NCI-H510A treated with DMSO at 0.1 percent for 48 hours (cell line): ENCODE results near the gene PPT2.
"Not testable (repeated sequence)": the region's sequence is repeated elsewhere in the genome, so short reads cannot be mapped to it uniquely, and the experiment has no call there.

ENCODE experiments used
- DNase-seq: peaks from one replicate; lab custom pipeline; 2025; lab: John Stamatoyannopoulos, UW

Gene PPT2

GRCh38 chr6:32189742-32190053 lies 35.8 kb downstream of the PPT2 start:
- no peak for DNase-seq

- peak; percentile 90 for DNase-seq
Observed at GRCh38 chr6:32190054-32190851, 36.3 kb downstream of the PPT2 start, which contains the start of gene PBX2. TSS of gene PBX2 (minus strand) at chr6:32190202. CDS start at chr6:32189915, 287 bp downstream.

DNA sequence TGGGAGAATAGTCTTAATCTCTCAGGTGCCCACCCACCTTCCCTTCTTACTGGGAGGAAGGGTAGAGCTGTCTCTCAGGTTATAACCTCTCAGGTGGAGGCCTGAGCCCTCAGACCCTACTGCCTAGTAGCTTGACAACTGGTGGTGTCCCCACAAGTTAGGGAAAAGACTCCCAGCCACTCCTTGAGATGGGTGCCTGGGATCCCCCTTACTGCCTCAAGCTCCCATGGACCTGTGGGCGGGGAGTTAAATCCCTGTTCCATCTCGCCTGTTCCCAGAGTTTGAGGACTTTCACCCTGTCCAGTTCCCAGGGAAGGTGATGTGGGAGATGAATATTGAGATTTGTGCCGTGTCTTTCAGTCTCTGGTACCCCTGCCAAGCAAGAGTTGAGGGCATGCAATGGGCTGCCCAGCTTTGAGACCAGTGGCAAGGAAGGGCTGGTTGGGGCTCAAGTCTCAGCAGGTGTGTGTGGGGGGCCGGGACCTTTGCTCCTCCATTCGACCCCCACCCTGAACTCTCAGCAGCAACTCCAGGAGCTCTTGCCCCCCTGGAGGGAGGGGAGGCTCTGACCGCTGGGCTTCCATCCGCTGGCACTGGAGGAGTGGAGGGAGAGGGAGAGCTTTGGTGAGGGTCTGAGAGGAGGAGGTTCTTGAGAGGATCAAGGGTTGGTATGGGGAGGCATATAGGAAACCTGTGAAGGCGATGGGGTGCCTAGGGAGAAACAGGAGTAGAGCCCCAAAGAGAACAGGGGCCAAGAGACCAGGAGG lies 37.2 kb downstream of the PPT2 start:
- DNase-seq: no peak

DNA sequence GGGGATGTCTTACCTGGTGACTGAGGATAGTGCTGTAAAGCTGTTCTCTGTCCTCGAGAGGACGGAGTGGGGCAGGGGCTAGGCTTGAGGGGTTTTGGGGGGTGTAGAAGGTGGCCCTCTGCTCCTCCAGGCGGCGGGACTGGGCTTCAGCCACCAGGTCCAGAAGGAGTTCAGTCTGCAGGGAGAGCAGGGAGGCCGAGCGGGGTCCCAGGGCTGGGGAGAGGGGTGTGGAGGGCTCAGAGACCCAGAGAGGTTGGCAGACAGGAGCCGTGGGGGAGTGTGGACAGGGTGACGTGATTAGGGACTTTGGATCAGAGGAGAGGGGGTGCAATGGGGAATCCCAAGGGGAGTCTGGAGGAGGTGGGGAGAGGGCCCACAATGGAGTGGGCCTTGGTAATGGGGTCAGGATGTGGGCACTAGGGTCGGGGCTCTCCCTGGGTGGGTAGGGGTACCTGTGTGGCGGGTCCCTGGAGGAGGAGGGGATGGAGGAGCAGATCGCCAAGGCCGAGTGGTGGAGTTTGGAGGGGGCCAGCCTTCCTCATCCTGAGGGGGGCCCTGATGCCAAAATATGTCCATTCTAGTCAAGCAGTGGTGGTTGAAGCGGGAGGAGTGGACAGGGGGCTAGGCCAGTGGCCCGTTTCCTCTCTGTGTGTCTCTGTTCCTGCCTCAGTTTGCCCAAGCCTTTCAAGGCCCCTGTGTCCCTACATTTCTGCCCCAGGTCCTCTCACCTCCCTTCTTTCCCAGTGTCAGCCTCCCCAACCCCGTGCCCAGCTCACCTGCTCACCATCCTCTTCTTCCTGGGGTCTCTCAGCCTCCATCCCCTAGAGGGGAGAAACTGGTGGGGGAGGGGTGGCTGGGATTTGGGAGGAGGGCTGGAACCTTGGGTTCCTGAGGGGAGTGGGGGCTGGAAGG lies 38.0 kb downstream of the PPT2 start:
- DNase-seq: no peak

- DNase-seq: peak; percentile 53
Observed at GRCh38 chr6:32192608-32193039, 38.7 kb downstream of the PPT2 start, which contains the start of gene GPSM3. TSS of gene GPSM3 (minus strand) at chr6:32192643. CDS start at chr6:32192513, 130 bp downstream.

GRCh38 chr6:32193096-32193495 lies 39.2 kb downstream of the PPT2 start:
- DNase-seq: not testable (repeated sequence)

DNA sequence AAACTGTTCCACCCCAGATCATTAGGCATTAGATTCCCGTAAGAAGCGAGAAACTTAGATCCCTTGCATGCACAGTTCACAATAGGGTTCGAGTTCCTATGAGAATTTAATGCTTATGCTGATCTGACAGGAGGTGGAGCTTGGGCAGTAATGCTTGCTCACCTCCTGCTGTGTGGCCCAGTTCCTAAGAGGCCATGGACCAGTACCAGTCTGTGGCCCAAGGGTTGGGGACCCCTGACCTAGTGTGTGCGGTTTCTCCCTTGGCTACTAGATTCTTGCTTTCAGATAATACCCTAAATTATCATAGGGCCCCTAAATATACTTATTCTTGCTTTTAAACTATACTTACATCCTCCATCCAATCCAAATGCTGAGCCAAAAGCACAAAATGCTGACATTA lies 40.4 kb downstream of the PPT2 start:
- no peak for DNase-seq

- peak; percentile 34 for DNase-seq
Observed at GRCh38 chr6:32194825-32195651, 41.1 kb downstream of the PPT2 start.

DNA sequence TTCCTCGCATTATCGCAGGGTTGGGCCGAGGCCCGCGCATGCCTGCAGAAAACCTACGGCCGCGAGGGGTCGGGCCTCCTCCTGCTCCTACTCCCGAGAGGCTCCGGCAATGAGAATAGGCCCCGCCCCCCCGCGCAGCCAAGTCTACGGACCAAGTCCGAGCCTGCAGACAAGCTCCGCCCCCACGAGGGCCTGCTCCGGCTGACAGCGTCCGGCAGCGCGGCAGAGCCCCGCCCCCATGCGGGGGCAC lies 41.6 kb downstream of the PPT2 start:
- DNase-seq: peak; percentile 99

DNA sequence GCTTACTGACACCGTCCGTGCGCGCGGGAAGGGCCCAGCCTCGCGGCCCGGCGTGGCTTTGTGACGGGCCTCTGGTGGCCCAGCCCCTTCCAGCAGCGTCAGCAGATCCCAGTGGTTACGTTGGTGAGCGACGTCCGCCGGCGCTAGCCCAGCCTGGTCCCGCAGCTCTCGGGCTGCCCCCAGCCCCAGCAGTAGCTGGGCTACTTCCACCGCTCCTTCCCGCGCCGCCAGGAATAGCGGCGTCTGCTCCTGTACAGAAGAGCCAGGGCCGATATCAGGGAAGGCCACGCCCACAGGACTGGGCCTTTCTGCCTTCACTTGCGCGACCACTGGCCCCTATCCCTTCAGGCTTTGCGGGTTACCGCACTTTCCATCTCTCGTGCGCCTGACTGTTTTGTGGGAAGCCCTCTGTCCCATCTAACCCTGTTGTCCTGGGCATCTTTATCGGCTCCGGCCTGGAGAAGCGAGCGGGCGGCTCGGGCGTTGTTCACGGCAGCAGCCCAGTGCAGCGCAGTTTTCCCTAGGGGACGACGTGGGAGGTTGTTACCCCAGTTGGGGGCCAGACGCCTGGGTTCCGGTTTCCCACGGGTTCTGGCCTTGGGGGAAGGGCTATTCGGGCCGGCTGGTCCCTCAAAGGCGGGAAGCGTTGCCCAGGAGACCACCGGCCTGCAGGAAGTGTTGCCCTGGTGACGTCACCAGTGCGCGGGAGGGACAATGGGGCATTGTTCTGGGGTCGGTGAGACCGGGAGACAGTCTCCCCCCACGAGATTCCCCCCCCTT lies 42.2 kb downstream of the PPT2 start:
- DNase-seq: peak; percentile 80

GRCh38 chr6:32196682-32197616 lies 43.0 kb downstream of the PPT2 start:
- DNase-seq: no peak

- no peak for DNase-seq
Observed at GRCh38 chr6:32198345-32198696, 44.4 kb downstream of the PPT2 start.

DNA sequence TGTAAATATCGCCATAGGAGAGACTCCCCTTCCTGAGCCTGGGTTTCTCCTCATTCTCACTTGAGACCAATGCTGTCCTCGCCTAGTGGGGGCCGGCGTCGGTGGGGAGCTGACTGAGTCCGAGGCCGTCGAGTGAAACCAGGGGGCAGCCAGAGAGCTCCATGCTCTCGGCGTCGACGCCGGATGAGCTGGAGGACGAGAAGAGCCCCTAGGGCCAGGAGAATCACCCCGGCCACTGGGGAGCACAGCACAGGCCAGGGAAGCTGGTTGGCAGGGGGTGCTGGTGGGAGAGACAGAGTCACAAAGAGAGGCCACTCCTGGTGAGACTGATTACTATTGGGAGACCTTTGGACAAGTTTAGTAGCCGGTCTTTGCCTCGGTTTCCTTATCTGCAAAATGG lies 44.9 kb downstream of the PPT2 start:
- no peak for DNase-seq

DNA sequence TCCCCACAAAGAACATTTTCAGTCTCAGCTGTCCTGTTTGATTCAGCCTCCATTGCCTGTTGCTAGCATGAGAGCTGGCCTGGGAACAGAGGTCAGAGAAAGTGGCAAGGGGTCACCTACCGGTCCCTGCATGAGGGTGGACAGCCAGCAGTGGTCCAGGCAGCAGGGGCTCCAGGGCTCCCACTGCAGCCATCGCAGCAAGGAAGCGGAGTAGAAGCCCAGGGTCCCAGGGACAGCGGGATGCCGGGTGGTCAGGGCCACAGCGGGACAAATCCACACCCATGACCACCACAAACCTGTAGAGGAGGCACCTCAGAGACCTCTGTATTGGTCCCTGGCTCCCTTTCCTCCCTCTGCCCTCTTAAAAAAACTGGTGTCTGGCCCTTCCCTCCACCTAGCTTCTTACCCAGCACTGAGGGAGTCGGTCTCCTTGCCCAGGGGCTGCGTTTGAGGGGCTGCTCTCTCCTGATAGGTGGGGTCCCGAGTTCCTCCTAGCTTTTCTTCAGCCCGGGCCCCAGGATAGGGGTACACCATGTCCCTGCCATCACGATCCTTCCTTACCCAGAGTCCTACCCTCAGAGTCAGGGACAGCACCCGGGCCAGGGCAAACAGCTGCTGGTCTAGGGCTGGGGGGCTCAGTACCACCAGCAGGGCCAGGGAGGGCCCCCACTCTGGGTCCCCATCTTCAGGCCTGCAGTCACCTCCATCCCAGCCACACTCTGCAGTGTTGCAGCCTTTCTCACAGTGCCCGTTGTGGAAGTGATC lies 47.0 kb downstream of the PPT2 start:
- no peak for DNase-seq

- no peak for DNase-seq
Observed at GRCh38 chr6:32202186-32202585, 48.2 kb downstream of the PPT2 start.

DNA sequence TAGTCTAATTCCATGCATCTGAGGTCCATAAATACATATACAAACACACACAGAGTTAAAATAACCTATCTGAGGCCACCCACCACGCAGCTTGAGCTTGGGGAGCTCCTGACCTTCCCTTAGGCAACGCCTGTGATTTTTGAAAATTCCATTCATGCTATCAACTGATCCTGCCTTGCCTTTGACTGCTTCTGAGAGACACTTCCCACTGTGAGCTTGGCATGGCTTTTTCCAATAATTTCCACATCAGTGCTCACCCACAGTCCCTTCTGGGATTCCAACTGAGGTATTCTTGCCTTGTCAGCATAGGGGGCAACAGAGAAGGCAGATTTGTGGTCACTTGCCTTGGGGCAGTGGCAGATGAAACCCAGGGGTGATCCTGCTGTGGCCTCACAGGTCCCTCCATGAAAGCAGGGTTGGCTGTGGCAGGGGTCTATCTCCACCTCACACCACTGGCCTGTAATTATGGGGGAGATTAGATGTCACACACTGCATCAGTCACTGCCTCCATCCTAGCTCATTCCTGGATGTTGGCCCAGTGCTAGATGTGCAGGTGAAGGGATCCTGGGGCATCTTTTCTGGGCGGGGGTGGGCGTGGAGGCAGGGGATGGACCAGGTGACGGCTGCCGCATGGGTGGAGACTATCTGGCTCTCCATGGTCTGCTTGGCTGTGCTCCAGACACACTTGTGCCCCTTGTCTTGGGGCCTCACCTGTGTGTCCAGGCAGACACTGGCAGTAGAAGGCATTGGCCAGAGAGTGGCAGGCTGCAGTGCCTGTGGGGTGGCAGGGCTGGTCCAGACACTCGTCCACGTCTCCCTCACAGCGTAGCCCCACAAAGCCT lies 49.7 kb downstream of the PPT2 start:
- no peak for DNase-seq

GRCh38 chr6:32204268-32204715 lies 50.4 kb downstream of the PPT2 start:
- no peak for DNase-seq

- DNase-seq: no peak
Observed at GRCh38 chr6:32208996-32209395, 55.1 kb downstream of the PPT2 start.
